DND-41 (cell line): ENCODE measurements around the gene MIPEP.

Experiments
- ATAC-seq: fragments of 200-7000 bp; cut with Tn5 transposase; 3 replicates; pipeline ENCODE4 v1.9.1; 2021; ENCODE audit warnings: low read depth; ENCODE audit not compliant: insufficient read depth
- DNase-seq: peaks from one replicate; pipeline ENCODE4 v3.0.0-alpha.2; 2020
- H2AFZ ChIP-seq: 2 replicates; pipeline ENCODE4 v1.6.0; 2012; ENCODE audit warnings: low read depth, low read length
- H3K27ac ChIP-seq: 2 replicates; pipeline ENCODE4 v1.5.1; 2012; ENCODE audit warnings: low read length, inconsistent platforms
- H3K27me3 ChIP-seq: fragments of 200-600 bp; sonication (generic); 2 replicates; pipeline ENCODE4 v1.6.0; 2012; ENCODE audit warnings: low read length, mild to moderate bottlenecking, inconsistent platforms; ENCODE audit not compliant: insufficient read depth, poor library complexity
- H3K36me3 ChIP-seq: 2 replicates; pipeline ENCODE4 v1.5.1; 2012; ENCODE audit warnings: low read length, inconsistent platforms; ENCODE audit not compliant: insufficient read depth
- H3K4me1 ChIP-seq: 2 replicates; pipeline ENCODE4 v1.5.1; 2012; ENCODE audit warnings: mild to moderate bottlenecking, low read length; ENCODE audit not compliant: insufficient read depth
- H3K4me2 ChIP-seq: 2 replicates; pipeline ENCODE4 v1.6.0; 2012; ENCODE audit warnings: mild to moderate bottlenecking, moderate library complexity, low read length, inconsistent platforms; ENCODE audit not compliant: insufficient read depth
- H3K4me3 ChIP-seq, 2 experiments: fragments of 200-600 bp in 1 of 2; shearing (Covaris generic) in 1 of 2; 2 replicates each; pipeline ENCODE4 v1.5.1; 2012 to 2016; ENCODE audit warnings: inconsistent platforms in 2 of 2, low read length in 2 of 2, mild to moderate bottlenecking in 2 of 2, low read depth in 1 of 2, moderate library complexity in 1 of 2
- H3K79me2 ChIP-seq: 2 replicates; pipeline ENCODE4 v1.6.0; 2012; ENCODE audit warnings: low read length, inconsistent platforms; ENCODE audit not compliant: insufficient read depth
- H3K9ac ChIP-seq: 2 replicates; pipeline ENCODE4 v1.6.0; 2012; ENCODE audit warnings: low read depth, mild to moderate bottlenecking, inconsistent platforms, low read length, moderate library complexity
- H3K9me3 ChIP-seq: 2 replicates; pipeline ENCODE4 v1.5.1; 2012; ENCODE audit warnings: low read length, moderate library complexity, mild to moderate bottlenecking, inconsistent platforms; ENCODE audit not compliant: insufficient read depth, severe bottlenecking
- H4K20me1 ChIP-seq: 2 replicates; pipeline ENCODE4 v1.6.0; 2012; ENCODE audit warnings: low read length; ENCODE audit not compliant: insufficient read depth
- EZH2 ChIP-seq: IDR thresholded peaks from 3 replicates; pipeline ENCODE4 v1.6.1; 2012; ENCODE audit warnings: borderline replicate concordance, low read depth, mild to moderate bottlenecking, moderate library complexity, low read length, inconsistent platforms; ENCODE audit not compliant: severe bottlenecking
- TF ChIP-seq, protein P1 (sequence below): IDR thresholded peaks from 2 replicates; pipeline ENCODE4 v1.5.1; 2012; ENCODE audit warnings: borderline replicate concordance, low read length, moderate library complexity, mild to moderate bottlenecking; ENCODE audit not compliant: poor library complexity, severe bottlenecking; ENCODE audit errors: extremely low read depth

Gene MIPEP

DNA sequence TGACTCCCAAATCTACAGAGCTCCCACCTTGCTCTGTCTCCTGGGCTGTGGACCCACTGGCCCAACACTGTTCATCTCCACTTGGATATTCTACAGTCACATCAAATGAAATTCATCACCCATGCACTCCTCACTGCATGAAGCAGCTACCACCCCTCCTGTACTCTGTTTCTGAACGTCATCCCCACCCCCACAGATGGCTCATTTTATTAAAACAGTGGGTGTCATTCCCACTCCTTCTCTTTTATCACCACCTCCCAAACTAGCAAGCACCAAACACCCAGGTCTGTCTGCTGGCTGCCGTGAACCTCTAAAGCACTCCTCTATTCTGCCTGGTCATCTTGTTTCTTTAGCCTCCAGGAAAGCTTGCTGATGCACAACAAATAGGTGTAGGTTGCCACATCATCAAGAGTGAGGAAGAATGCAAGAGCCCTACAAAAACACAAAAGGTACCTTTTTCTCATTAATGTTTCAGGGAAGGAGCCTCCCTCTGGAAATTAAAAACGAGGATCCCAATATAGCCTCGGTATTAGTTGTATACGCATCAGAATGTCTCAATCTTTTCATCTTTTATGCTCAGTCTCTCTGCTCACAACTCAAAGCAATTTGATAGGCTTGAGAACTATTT, 91.8 kb downstream of the MIPEP start:
- no peak overlapping the region for H3K4me2 ChIP-seq
- no peak overlapping the region for H3K27ac ChIP-seq
- peaks cover 3% of the 10 kb centered on the region for H3K9me3 ChIP-seq
- H3K4me3 ChIP-seq = no peak overlapping the region
- no peaks in the 10 kb centered on the region for H3K79me2 ChIP-seq
- H2AFZ ChIP-seq = no peak overlapping the region
- peaks cover 5% of the 10 kb centered on the region; the same call in 1 of the 2 replicates for H3K4me1 ChIP-seq
- no peak overlapping the region for H3K9ac ChIP-seq
- H3K27me3 ChIP-seq = no peaks in the 10 kb centered on the region
- ATAC-seq (no peak), DNase-seq (no peak)
- no peak for TF ChIP-seq EZH2
- TF ChIP-seq, protein P1, sequence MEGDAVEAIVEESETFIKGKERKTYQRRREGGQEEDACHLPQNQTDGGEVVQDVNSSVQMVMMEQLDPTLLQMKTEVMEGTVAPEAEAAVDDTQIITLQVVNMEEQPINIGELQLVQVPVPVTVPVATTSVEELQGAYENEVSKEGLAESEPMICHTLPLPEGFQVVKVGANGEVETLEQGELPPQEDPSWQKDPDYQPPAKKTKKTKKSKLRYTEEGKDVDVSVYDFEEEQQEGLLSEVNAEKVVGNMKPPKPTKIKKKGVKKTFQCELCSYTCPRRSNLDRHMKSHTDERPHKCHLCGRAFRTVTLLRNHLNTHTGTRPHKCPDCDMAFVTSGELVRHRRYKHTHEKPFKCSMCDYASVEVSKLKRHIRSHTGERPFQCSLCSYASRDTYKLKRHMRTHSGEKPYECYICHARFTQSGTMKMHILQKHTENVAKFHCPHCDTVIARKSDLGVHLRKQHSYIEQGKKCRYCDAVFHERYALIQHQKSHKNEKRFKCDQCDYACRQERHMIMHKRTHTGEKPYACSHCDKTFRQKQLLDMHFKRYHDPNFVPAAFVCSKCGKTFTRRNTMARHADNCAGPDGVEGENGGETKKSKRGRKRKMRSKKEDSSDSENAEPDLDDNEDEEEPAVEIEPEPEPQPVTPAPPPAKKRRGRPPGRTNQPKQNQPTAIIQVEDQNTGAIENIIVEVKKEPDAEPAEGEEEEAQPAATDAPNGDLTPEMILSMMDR = no peak
- H4K20me1 ChIP-seq = no peaks in the 10 kb centered on the region
- peaks cover 6% of the 10 kb centered on the region; the same call in 1 of the 2 replicates for H3K36me3 ChIP-seq

- TF ChIP-seq, protein P1 = no peak
- TF ChIP-seq EZH2 = no peak
- Histone ChIP-seq H3K36me3 (peaks cover 6% of the 10 kb centered on the region; the same call in 1 of the 2 replicates), H4K20me1 (no peaks in the 10 kb centered on the region), H3K4me2 (no peak overlapping the region), H3K4me1 (peaks cover 5% of the 10 kb centered on the region; the same call in 1 of the 2 replicates), H3K27ac (no peak overlapping the region), H3K27me3 (no peaks in the 10 kb centered on the region), H3K4me3 (no peak overlapping the region), H3K79me2 (no peaks in the 10 kb centered on the region), H3K9ac (no peak overlapping the region), H2AFZ (no peak overlapping the region), H3K9me3 (peaks cover 3% of the 10 kb centered on the region)
- ATAC-seq = no peak
- no peak for DNase-seq
Measured at GRCh38 chr13:23796551-23796950, 92.6 kb downstream of the MIPEP start.

DNA sequence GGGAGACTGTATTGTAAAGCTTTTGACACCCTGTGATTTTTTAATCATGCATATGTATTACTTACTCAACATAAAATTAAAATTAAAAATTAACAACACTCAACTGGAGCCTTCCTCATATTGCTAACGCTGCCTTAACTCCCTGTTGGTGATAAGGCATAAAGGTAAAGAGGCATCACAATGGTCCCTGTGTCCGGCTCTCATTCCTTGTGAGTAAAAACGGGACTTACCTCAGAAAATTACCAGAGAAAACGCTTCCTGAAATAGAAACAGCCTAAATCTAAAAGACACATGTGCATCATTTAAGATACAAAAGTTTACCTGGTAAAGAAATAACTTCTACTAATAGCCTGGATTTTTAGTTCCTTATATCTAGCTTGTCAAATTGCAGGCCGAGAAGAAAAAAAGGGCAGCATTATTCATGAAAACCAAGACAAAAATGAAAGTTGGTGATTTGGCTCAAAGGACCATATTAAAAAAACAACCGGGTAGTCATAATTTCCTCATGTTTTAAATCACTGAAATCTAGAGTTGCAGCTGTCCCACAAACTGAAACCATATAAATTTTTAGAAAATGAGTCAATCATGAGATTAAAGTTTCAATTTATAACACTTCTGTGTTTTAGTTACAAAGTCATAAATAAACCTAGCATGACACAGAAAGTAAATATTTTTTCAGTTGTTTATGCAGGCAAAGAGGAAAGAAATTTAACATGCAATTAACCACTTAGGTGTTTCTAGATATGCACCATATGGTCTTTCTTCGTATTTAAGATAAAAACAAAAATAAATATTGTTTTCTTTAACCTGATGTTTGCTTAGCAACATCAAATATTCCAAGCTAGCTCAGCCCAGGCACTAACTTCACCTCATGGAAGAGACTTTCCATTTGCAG, 94.7 kb downstream of the MIPEP start:
- no peak overlapping the region for H3K27ac ChIP-seq

More for the DNA sequence above, 94.7 kb downstream of the MIPEP start:
- Histone ChIP-seq H4K20me1 (no peaks in the 10 kb centered on the region), H3K9ac (no peak overlapping the region), H3K36me3 (peaks cover 6% of the 10 kb centered on the region; the same call in 1 of the 2 replicates), H3K79me2 (no peaks in the 10 kb centered on the region), H3K4me2 (no peak overlapping the region), H3K4me3 (no peak overlapping the region), H3K9me3 (peaks cover 3% of the 10 kb centered on the region), H3K4me1 (no peaks in the 10 kb centered on the region), H3K27me3 (no peaks in the 10 kb centered on the region), H2AFZ (no peak overlapping the region)
- ATAC-seq (no peak), DNase-seq (no peak)
- TF ChIP-seq EZH2 = no peak
- TF ChIP-seq, protein P1 = no peak
